HEK293T (cell line): ENCODE results near the gene MRPL18.

Experiments
- CTCF ChIA-PET: fragments of 350-600 bp; formaldehyde crosslinking; extraction: SDS; loops from one replicate; lab custom pipeline; 2021; ENCODE audit warnings: antibody characterized with exemption, inconsistent platforms; lab: Yijun Ruan, JAX
- POLR2A ChIA-PET: fragments of 350-600 bp; formaldehyde crosslinking; extraction: SDS; loops from one replicate; lab custom pipeline; 2020; ENCODE audit warnings: antibody characterized with exemption, inconsistent platforms; lab: Yijun Ruan, JAX
- DNase-seq: peaks from one replicate; pipeline ENCODE4 v3.0.0; 2012; ENCODE audit warnings: mixed read lengths; ENCODE audit errors: extremely low spot score
- ARNT ChIP-seq: fragments of 450-650 bp; IDR thresholded peaks from 2 replicates; pipeline ENCODE4 v1.6.1; 2017; ENCODE audit warnings: mild to moderate bottlenecking
- BHLHE40 ChIP-seq: fragments of 450-650 bp; IDR thresholded peaks from 2 replicates; pipeline ENCODE4 v1.6.1; 2016; ENCODE audit warnings: mild to moderate bottlenecking, moderate library complexity, borderline replicate concordance
- CTBP1 ChIP-seq: fragments of 450-650 bp; IDR thresholded peaks from 2 replicates; pipeline ENCODE4 v1.6.1; 2016; ENCODE audit warnings: borderline replicate concordance
- ELF4 ChIP-seq: fragments of 450-650 bp; IDR thresholded peaks from 2 replicates; pipeline ENCODE4 v1.6.1; 2017; ENCODE audit warnings: antibody characterized with exemption
- FOXA1 ChIP-seq: fragments of 450-650 bp; IDR thresholded peaks from 2 replicates; pipeline ENCODE4 v1.6.1; 2016; ENCODE audit warnings: mild to moderate bottlenecking
- FOXK2 ChIP-seq: fragments of 450-650 bp; IDR thresholded peaks from 2 replicates; pipeline ENCODE4 v1.6.1; 2016; ENCODE audit warnings: mild to moderate bottlenecking
- FOXM1 ChIP-seq: fragments of 450-650 bp; IDR thresholded peaks from 2 replicates; pipeline ENCODE4 v1.6.1; 2017; ENCODE audit warnings: mild to moderate bottlenecking, borderline replicate concordance
- HDGF ChIP-seq: fragments of 450-650 bp; IDR thresholded peaks from 2 replicates; pipeline ENCODE4 v1.6.1; 2017; ENCODE audit warnings: antibody characterized with exemption, borderline replicate concordance
- L3MBTL2 ChIP-seq: fragments of 450-650 bp; conservative IDR thresholded peaks from 2 replicates; pipeline ENCODE4 v1.6.1; 2016; ENCODE audit warnings: mild to moderate bottlenecking
- LEF1 ChIP-seq: fragments of 450-650 bp; IDR thresholded peaks from 2 replicates; pipeline ENCODE4 v1.6.1; 2017; ENCODE audit warnings: mild to moderate bottlenecking, borderline replicate concordance
- NFRKB ChIP-seq: fragments of 450-650 bp; IDR thresholded peaks from 2 replicates; pipeline ENCODE4 v1.6.1; 2016; ENCODE audit warnings: mild to moderate bottlenecking, moderate library complexity
- SP1 ChIP-seq: fragments of 450-650 bp; IDR thresholded peaks from 2 replicates; pipeline ENCODE4 v1.6.1; 2017
- SUZ12 ChIP-seq: fragments of 450-650 bp; IDR thresholded peaks from 2 replicates; pipeline ENCODE4 v1.6.1; 2016; ENCODE audit warnings: mild to moderate bottlenecking
- TARDBP ChIP-seq: fragments of 450-650 bp; IDR thresholded peaks from 2 replicates; pipeline ENCODE4 v1.6.1; 2016
- ZNF384 ChIP-seq: fragments of 450-650 bp; IDR thresholded peaks from 2 replicates; pipeline ENCODE4 v1.6.1; 2016
- TF ChIP-seq, protein P1 (sequence below): fragments of 450-650 bp; IDR thresholded peaks from 2 replicates; pipeline ENCODE4 v1.6.1; 2016

Gene MRPL18

GRCh38 chr6:159800141-159800865, 10.0 kb downstream of the MRPL18 start, which contains the start of gene PNLDC1:
Gene PNLDC1 (plus strand): TSS chr6:159800276. CDS start chr6:159800308, 32 bp downstream.
- CTCF ChIA-PET = no interaction called here
- DNase-seq = no peak
- POLR2A ChIA-PET = interaction anchor here (2.5 kb wide), 1 partner anchor 10 kb away, joined by 16 read pairs; the partner anchor contains the start of genes MRPL18 and TCP1

DNA sequence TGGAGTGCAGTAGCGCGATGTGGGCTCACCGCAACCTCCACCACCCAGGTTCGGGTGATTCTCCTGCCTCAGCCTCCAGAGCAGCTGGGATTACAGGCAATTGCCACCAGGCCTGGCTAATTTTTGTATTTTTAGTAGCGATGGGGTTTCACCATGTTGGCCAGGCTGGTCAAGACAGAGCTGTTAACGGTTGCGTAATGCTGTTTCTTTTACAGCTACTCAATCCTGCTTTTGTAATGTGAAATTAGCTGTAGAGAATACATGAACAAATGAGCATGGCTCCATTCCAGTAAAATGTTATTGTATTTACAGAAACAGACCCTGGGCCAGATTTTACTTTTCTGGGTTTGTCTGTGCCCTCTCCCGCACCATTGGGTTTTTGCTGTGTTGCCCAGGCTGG, 11.7 kb downstream of the MRPL18 start:
- POLR2A ChIA-PET = interaction anchor here (0.7 to 2.5 kb wide), 2 partner anchors 12 to 14 kb away, joined by 3 to 16 read pairs; partner anchors contain the start of genes MRPL18 and TCP1
- no peak for TF ChIP-seq SUZ12
- no peak for TF ChIP-seq CTBP1
- TF ChIP-seq L3MBTL2 = no peak
- no peak for TF ChIP-seq ZNF384
- no peak for TF ChIP-seq HDGF
- TF ChIP-seq ARNT = no peak
- TF ChIP-seq FOXK2 = no peak
- TF ChIP-seq TARDBP = no peak
- CTCF ChIA-PET = no interaction called here

More at GRCh38 chr6:159800141-159800865, 10.0 kb downstream of the MRPL18 start, which contains the start of gene PNLDC1:
- TF ChIP-seq FOXA1 (no peak), ARNT (no peak), ZNF384 (no peak), HDGF (no peak), BHLHE40 (no peak), SUZ12 (no peak), CTBP1 (no peak), L3MBTL2 (no peak), FOXM1 (no peak), ELF4 (no peak), LEF1 (no peak), NFRKB (no peak), TARDBP (no peak), FOXK2 (no peak), SP1 (no peak)
- TF ChIP-seq, protein P1, sequence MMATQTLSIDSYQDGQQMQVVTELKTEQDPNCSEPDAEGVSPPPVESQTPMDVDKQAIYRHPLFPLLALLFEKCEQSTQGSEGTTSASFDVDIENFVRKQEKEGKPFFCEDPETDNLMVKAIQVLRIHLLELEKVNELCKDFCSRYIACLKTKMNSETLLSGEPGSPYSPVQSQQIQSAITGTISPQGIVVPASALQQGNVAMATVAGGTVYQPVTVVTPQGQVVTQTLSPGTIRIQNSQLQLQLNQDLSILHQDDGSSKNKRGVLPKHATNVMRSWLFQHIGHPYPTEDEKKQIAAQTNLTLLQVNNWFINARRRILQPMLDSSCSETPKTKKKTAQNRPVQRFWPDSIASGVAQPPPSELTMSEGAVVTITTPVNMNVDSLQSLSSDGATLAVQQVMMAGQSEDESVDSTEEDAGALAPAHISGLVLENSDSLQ = no peak

DNA sequence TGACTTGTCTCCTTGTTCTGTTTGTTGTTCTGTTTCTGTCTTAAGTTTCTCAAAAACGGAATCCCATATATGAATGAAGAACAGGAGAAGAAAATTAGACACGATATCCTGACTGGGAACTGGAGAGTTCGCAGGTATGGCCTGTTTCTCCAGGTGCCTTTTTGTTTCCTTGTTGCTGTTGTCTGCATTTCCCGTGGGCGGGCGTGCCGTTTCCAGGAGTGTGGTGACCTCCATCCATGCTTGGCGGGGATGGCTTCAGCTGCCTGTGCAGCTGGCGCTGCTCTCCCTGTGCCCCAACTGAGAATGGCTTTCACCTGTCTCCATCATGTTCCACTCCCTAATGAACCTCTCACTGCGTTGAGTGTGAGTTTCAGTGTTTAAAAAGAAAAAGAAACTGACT, 14.2 kb downstream of the MRPL18 start:
- ChIA-PET POLR2A (interaction anchor here (5.4 kb wide), 1 partner anchor 14 kb away, joined by 41 read pairs; the partner anchor contains the start of genes MRPL18 and TCP1), CTCF (no interaction called here)
- DNase-seq = no peak
- TF ChIP-seq, protein P1 = no peak
- TF ChIP-seq SP1 (no peak), ELF4 (no peak), ARNT (no peak), FOXA1 (no peak), NFRKB (no peak), FOXM1 (no peak), ZNF384 (no peak)

More for the DNA sequence above, 11.7 kb downstream of the MRPL18 start:
- DNase-seq = no peak

GRCh38 chr6:159805440-159806020, 15.3 kb downstream of the MRPL18 start:
- DNase-seq = no peak
- ChIA-PET POLR2A (interaction anchor here (1.9 to 5.4 kb wide), 2 partner anchors 15 to 79 kb away, joined by 4 to 41 read pairs; partner anchors contain the start of genes MRPL18, TCP1 and WTAP), CTCF (no interaction called here)
- TF ChIP-seq, protein P1 = no peak
- TF ChIP-seq CTBP1 (no peak), TARDBP (no peak), FOXM1 (no peak), BHLHE40 (no peak), NFRKB (no peak), L3MBTL2 (no peak), HDGF (no peak)

- POLR2A ChIA-PET = interaction anchor here (1.9 to 5.4 kb wide), 2 partner anchors 16 to 80 kb away, joined by 4 to 41 read pairs; partner anchors contain the start of genes MRPL18, TCP1 and WTAP
Measured at GRCh38 chr6:159806021-159806458, 15.8 kb downstream of the MRPL18 start.

More at GRCh38 chr6:159806021-159806458, 15.8 kb downstream of the MRPL18 start:
- TF ChIP-seq NFRKB = no peak
- TF ChIP-seq, protein P1 = no peak
- TF ChIP-seq FOXK2 = no peak
- TF ChIP-seq LEF1 = no peak
- TF ChIP-seq FOXM1 = no peak
- no peak for TF ChIP-seq ELF4
- TF ChIP-seq BHLHE40 = no peak
- TF ChIP-seq L3MBTL2 = no peak
- no peak for TF ChIP-seq TARDBP
- no peak for TF ChIP-seq ARNT
- no peak for TF ChIP-seq FOXA1
- DNase-seq = no peak
- CTCF ChIA-PET = no interaction called here
